Heart left ventricle (tissue), 16 donors: ENCODE results near the gene TSC2. TPM values are rescaled to one million over a fixed set of nuclear protein-coding genes. Genes with fewer than 3 reads are reported as not detected.
"Not testable (repeated sequence)": the region's sequence is repeated elsewhere in the genome, so short reads cannot be mapped to it uniquely, and the experiment has no call there.

Experiments used
- ATAC-seq, 4 donors: fragments of 200-7000 bp; cut with Tn5 transposase; one replicate each; pipeline ENCODE4 v1.9.1; 2020 to 2022; ENCODE audit warnings: moderate library complexity in 4 of 4, mild to moderate bottlenecking in 3 of 4, moderate number of reproducible peaks in 1 of 4
- DNase-seq, 5 donors: peaks; one replicate each; pipeline ENCODE4 v3.0.0-alpha.2; 2020
- H3K27ac ChIP-seq, 12 donors: fragments of 200-600 bp; sonication (generic) in 4 of 12; one replicate each; pipeline versions ENCODE4 v1.5.0 to v1.8.0; 2016 to 2022; ENCODE audit warnings: mild to moderate bottlenecking in 2 of 12
- H3K27me3 ChIP-seq, 9 donors: fragments of 200-600 bp; sonication (generic) in 2 of 9; one replicate each; pipeline versions ENCODE4 v1.5.1 to v1.8.0; 2016 to 2022; ENCODE audit warnings: mild to moderate bottlenecking in 3 of 9
- H3K36me3 ChIP-seq, 9 donors: fragments of 200-600 bp; sonication (generic) in 2 of 9; one replicate each; pipeline versions ENCODE4 v1.5.0 to v1.8.0; 2018 to 2022; ENCODE audit warnings: mild to moderate bottlenecking in 2 of 9
- H3K4me1 ChIP-seq, 12 donors: fragments of 200-600 bp; sonication (generic) in 4 of 12; one replicate each; pipeline versions ENCODE4 v1.5.0 to v1.8.0; 2016 to 2022; ENCODE audit warnings: mild to moderate bottlenecking in 3 of 12
- H3K4me3 ChIP-seq, 12 donors: fragments of 200-600 bp; sonication (generic) in 4 of 12; one replicate each; pipeline versions ENCODE4 v1.5.0 to v1.8.0; 2017 to 2022; ENCODE audit warnings: mild to moderate bottlenecking in 9 of 12, moderate library complexity in 4 of 12
- H3K9me3 ChIP-seq, 12 donors: fragments of 200-600 bp; sonication (generic) in 4 of 12; one replicate each; pipeline versions ENCODE4 v1.5.0 to v1.8.0; 2016 to 2022; ENCODE audit warnings: mild to moderate bottlenecking in 1 of 12
- POLR2A ChIP-seq, 2 donors: fragments of 450-650 bp; IDR thresholded peaks; one replicate each; pipeline ENCODE4 v1.6.1; 2017; ENCODE audit warnings: antibody characterized with exemption in 2 of 2, mild to moderate bottlenecking in 2 of 2, moderate library complexity in 2 of 2
- WGBS, 4 donors: extraction: QIAGEN DNeasy Blood & Tissue Kit in 2 of 4; methylation state at CpG; one replicate each; pipeline versions ENCODE4 v1.1.5 to v1.1.7; 2013 to 2018; 5-methylcytosine and 5-hydroxymethylcytosine counted together
- intact Hi-C, 10 donors: fragments of 100-400 bp; cut with DNase I; formaldehyde crosslinking; loops; one replicate each; pipeline versions ENCODE4 v1.11.1 to v1.14.2; 2022
- polyA plus RNA-seq, 2 donors: library from polyadenylated mRNA; stranded (reverse); fragments of 200-250 nt; gene quantifications; one replicate each; pipeline ENCODE4 v1.2.3, GENCODE V29; 2013
- total RNA-seq, 9 donors: library from RNA; depleted of rRNA in 2 of 9; stranded (reverse); fragments of >200 nt in 2 of 9; fragmentation: NEBNext Ultra II Directional in 3 of 9; extraction: Animal tissue kit (Norgen Biotek cat#: 25700) in 3 of 9; gene quantifications; one replicate each; pipeline versions ENCODE4 v1.1.0 to v1.2.4, GENCODE V29; 2016 to 2023
- TF ChIP-seq, protein P1 (sequence below), 12 donors: fragments of 200-600 bp; sonication (generic) in 4 of 12; IDR thresholded peaks; one replicate each; pipeline versions ENCODE4 v1.5.0 to v1.8.0; 2018 to 2022; ENCODE audit warnings: antibody characterized with exemption in 12 of 12, mild to moderate bottlenecking in 5 of 12
- donor health status: ischemic (EF 13 %, LVEDD 7.1; RV severe dilation, severe dysfunction).
- donor health status: healthy with polysubstance abuse.
- donor health status: DM: no; HTN: yes; CAD: no.
- donor health status: DM: no; HTN: no; CAD: no.
- donor health status: ischemic (EF 25% LVEDD 6.9; RV normal size, moderate dysfunction).
- donor health status: ischemic (EF 25% LVEDD 5.7; RV mildly dilated, moderate dysfunction).
- donor health status: healthy.
- donor health status: DM: yes; HTN: yes; CAD: no.
- donor health status: ischemic (EF 35%, LVEDD 5.7; RV mildly dilated, moderate dysfunction).
- donor health status: nonischemic (EF 11% LVEDD 7.7; RV severe dilation, severe dysfunction).
- donor health status: DM: yes; HTN: yes; CAD: no.
- donor health status: PGD.
- donor health status: ischemic (EF 29% LVEDD 5.4; RV normal size, mild dysfunction).
- donor health status: nonischemic (EF 23%, LVEDD 6.1; RV moderate dilation, normal function).

The TSC2 gene
- total and polyA plus RNA-seq, 11 donors: 33.3 to 94.5 (median 67.7) TPM

DNA sequence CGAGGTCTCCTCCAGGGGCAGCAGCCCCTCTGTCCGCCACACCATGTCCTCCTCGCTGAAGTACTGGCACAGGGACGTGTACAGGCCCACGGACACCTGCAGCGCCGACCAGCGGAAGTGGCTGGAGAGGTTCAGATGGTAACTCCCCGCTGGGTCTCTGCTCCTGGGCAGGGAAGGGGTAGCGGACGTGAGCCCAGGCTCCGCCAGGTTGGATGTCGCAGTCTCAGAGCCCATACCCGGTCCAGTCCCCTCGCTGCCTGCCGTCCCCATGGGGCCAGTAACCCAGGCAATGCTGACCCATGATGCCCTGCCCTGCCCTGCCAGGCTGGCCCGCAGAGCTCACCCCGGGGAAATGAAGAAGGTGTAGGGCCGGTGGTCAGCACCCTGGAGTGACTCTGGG lies 54.7 kb downstream of the TSC2 start:
- peaks cover 0 to 77% (median 74%) of the 10 kb centered on the region in 9 donors for H3K36me3 ChIP-seq
- no peak for TF ChIP-seq POLR2A (IDR thresholded peaks at IDR 0.05)
- TF ChIP-seq, protein P1, sequence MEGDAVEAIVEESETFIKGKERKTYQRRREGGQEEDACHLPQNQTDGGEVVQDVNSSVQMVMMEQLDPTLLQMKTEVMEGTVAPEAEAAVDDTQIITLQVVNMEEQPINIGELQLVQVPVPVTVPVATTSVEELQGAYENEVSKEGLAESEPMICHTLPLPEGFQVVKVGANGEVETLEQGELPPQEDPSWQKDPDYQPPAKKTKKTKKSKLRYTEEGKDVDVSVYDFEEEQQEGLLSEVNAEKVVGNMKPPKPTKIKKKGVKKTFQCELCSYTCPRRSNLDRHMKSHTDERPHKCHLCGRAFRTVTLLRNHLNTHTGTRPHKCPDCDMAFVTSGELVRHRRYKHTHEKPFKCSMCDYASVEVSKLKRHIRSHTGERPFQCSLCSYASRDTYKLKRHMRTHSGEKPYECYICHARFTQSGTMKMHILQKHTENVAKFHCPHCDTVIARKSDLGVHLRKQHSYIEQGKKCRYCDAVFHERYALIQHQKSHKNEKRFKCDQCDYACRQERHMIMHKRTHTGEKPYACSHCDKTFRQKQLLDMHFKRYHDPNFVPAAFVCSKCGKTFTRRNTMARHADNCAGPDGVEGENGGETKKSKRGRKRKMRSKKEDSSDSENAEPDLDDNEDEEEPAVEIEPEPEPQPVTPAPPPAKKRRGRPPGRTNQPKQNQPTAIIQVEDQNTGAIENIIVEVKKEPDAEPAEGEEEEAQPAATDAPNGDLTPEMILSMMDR (IDR thresholded peaks at IDR 0.05): no peak
- no peaks in the 10 kb centered on the region for H3K4me1 ChIP-seq
- WGBS, 4 donors: 92 to 95% (median 95%) methylated on average over 11 to 19 of the region's 19 CpGs
- no peak overlapping the region for H3K27ac ChIP-seq
- H3K27me3 ChIP-seq: no peaks in the 10 kb centered on the region
- ATAC-seq: no peak
- no peaks in the 10 kb centered on the region for H3K9me3 ChIP-seq
- H3K4me3 ChIP-seq: no peak overlapping the region
- DNase-seq: no peak
- intact Hi-C loops: no loop called here

DNA sequence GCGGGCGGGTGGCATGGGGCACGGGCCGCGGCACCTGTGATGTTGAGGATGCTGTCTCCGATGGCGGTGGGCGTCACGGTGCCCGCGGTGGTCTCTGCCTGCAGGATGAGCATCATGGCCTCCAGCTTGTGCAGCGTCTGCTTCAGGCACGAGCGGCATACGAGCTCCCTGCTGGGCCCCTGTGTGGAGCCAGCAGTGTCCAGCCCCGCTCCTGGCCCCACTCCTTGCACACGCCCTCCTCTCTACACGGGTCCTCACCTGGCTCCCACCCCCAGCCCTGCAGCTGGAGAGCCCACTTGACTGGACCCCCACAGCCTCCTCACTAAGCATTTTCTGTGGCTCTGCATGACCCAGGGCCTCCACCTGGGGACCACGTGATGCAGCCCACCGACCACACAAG lies 56.7 kb downstream of the TSC2 start:
- ATAC-seq, H3K9me3 ChIP-seq, H3K4me3 ChIP-seq, DNase-seq, intact Hi-C loops, H3K4me1 ChIP-seq, H3K27ac ChIP-seq, H3K27me3 ChIP-seq: not testable (repeated sequence)
- peaks cover 0 to 82% (median 77%) of the 10 kb centered on the region in 9 donors for H3K36me3 ChIP-seq
- WGBS, 4 donors: 87 to 97% (median 93%) methylated on average over 6 to 18 of the region's 20 CpGs

DNA sequence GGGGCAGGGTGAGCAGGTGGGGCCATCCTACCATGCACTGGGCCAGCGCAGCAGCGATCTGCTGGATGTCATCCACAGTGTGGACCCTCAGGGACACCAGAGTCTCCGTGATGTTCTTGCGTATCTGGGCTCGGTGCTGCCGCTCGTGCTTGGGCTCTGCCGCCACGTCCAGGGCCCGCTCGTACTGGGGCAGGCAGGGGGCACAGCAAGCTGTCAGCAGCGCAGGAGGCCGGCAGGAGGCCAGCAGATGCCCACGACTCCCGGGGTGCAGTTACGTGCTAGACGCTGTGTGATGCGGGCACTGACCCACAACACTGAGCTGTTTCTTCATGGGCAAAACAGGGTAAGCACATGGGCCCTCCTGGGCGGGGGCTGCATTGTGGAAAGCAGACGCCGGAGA lies 57.5 kb downstream of the TSC2 start:
- H3K4me1 ChIP-seq, H3K4me3 ChIP-seq, intact Hi-C loops, DNase-seq, H3K27me3 ChIP-seq, H3K9me3 ChIP-seq, ATAC-seq: not testable (repeated sequence)
- 80 to 98% (median 94%) methylated on average over 1 to 21 of the region's 21 CpGs for WGBS, 4 donors
- peaks cover 0 to 82% (median 73%) of the 10 kb centered on the region in 9 donors for H3K36me3 ChIP-seq
- peak overlapping the region in 1 of 12 donors; percentile 31 for H3K27ac ChIP-seq

DNA sequence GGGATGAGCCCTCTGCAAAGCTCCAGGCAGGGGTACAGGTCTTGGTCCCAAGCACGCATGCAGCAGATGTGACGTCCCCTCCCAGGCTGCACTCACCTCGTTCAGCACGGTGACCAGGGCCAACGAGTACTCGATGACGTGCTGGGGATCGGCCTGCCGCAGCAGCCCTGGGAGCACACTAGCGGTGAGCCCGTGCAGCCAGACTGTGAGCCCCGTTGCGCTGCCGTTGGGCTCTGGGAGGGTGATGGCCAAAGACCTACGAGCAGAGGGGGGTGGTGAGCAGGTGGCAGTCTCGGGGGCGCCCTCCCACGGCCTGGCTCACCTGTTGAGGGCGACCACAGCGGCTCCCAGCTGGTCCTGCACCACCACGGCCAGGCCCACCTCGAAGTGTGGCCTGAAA lies 58.0 kb downstream of the TSC2 start:
- H3K9me3 ChIP-seq, ATAC-seq, H3K4me1 ChIP-seq, H3K4me3 ChIP-seq, H3K27ac ChIP-seq, H3K27me3 ChIP-seq, DNase-seq, intact Hi-C loops: not testable (repeated sequence)
- H3K36me3 ChIP-seq: peaks cover 0 to 82% (median 72%) of the 10 kb centered on the region in 9 donors
- 81 to 86% (median 82%) methylated on average over 4 to 21 of the region's 22 CpGs for WGBS, 4 donors

DNA sequence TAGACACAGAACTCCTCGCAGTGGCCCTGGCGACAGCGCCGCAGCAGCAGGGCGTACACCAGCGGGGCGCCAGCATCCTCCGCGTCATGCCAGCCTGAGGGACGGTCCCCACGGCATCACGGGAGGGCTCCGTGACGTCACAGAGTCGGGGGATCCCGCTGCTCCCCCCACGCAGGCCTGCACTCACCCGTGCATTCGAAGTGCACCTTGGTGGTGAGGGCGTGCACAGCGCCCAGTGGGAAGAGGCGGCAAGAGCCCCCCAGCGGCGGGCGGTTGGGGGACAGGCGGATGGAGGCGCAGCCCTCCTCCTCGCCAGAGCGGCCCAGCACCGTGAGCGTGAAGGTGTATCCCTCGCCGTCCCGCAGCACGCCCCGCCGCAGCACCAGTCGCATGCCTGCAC lies 58.4 kb downstream of the TSC2 start:
- H3K9me3 ChIP-seq, H3K4me1 ChIP-seq, H3K27me3 ChIP-seq, intact Hi-C loops, ATAC-seq, DNase-seq, H3K4me3 ChIP-seq, H3K27ac ChIP-seq: not testable (repeated sequence)
- 95 to 98% (median 95%) methylated on average over 20 to 38 of the region's 38 CpGs; no CpG with 5 or more reads in 1 of the 4 donors for WGBS, 4 donors
- peaks cover 0 to 82% (median 72%) of the 10 kb centered on the region in 9 donors for H3K36me3 ChIP-seq

DNA sequence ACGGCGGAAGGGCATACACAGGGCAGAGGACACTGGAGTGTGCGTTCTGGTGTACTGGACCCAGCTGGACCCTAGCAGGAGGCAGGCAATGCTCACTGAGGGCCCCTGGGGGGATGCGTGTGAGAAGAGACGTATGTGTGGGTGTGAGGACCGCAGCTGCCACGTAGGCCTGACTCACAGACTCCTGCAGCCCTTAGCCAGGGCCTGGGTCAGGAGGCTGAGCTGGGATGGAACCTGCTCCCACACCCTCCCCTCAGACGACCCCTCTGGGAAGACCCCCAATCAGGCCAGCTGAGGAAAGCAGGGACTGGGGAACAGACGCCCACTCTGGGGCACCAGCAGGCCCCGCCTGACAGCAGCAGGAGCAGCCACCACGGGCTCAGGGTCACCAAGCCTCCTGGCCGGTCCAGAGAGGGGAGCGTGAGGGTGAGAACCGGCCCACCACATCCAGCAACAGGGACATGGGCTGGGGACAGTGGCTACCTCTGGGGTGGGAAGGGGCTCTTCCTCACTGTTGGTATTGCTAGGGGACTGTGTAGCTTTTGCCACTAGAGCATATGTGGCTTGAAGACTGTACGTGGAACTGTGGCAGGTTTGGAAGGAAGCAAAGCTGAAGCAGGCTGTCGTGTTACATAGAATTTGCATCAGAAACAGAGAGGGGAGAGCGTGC lies 59.5 kb downstream of the TSC2 start:
- intact Hi-C loops, H3K4me3 ChIP-seq, H3K4me1 ChIP-seq, H3K9me3 ChIP-seq, H3K27me3 ChIP-seq: not testable (repeated sequence)
- peaks cover 0 to 86% (median 70%) of the 10 kb centered on the region in 9 donors for H3K36me3 ChIP-seq
- WGBS, 4 donors: 86 to 94% (median 90%) methylated on average over 6 to 17 of the region's 17 CpGs
- ATAC-seq (peak in 1 of 4 donors; percentile 28), DNase-seq (peak in 1 of 5 donors; percentile 69)
- peak overlapping the region in 1 of 12 donors; percentile 37 for H3K27ac ChIP-seq

DNA sequence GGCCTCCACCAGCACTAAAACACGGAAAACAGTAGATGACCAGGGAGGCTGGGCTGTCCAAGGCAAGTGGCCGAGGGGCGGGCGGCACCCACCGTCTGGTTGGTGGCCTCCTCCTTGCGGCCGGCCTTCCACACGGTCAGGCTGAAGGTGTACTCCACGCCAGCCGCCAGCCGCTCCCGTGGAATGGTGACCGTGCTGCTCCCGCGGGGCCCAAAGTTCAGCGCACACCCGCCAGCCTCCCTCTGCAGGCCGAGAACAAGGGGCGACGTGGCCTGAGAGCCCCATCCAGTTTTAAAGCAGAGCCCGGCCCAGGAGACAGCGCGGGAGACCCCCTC lies 60.0 kb downstream of the TSC2 start:
- ATAC-seq: peak in 3 of 4 donors; percentile 3 to 15 (median 8)
- 90 to 94% (median 93%) methylated on average over 11 to 23 of the region's 23 CpGs for WGBS, 4 donors
- H3K4me3 ChIP-seq, H3K4me1 ChIP-seq, DNase-seq, H3K27me3 ChIP-seq, intact Hi-C loops, H3K9me3 ChIP-seq: not testable (repeated sequence)
- Histone ChIP-seq H3K36me3 (peaks cover 0 to 86% (median 70%) of the 10 kb centered on the region in 9 donors), H3K27ac (peak overlapping the region in 1 of 12 donors; percentile 37)

DNA sequence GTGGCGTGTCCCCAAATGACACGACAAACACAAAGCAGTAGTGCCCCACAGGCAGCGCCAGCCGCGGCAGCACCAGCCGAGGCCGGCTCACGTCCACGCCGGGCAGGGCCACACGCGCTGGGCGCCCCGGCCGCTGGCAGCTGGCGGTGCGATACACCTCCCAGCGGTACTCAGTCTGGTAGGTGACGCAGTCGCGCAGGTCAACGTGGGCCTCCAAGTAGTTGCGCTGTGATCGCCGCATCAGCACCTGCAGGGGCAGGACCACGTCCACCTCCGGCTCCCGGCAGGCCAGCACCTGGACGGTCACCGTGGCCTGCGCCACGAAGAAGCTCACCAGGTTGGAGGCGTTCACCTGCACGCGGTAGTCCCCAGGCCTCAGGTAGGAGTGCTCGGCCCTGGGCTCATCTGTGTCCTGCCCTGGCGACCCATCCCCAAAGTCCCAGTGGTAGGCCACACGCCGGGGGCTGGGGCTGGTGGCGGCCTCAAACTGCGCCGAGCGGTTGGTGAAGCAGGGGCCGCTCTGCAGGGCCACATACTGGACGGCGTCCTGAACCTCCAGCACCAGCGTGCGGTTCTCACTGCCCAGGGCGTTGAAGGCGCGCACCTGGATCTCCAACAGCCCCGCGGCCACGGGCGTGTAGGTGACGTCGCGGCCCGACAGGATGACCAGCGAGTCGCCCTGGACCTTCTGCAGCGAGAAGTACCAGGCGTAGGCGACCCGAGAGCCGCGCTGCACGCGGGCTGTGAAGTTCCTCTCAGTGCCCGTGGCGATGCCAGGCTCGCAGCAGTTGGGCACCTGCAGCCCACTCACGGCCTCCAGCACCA lies 60.9 kb downstream of the TSC2 start:
- H3K4me1 ChIP-seq, DNase-seq, H3K9me3 ChIP-seq, H3K27ac ChIP-seq, H3K4me3 ChIP-seq, H3K27me3 ChIP-seq, intact Hi-C loops: not testable (repeated sequence)
- peak in 3 of 4 donors; percentile 14 to 28 (median 27) for ATAC-seq
- 97 to 98% (median 97%) methylated on average over 18 to 73 of the region's 73 CpGs for WGBS, 4 donors
- H3K36me3 ChIP-seq: peaks cover 0 to 83% (median 66%) of the 10 kb centered on the region in 9 donors

DNA sequence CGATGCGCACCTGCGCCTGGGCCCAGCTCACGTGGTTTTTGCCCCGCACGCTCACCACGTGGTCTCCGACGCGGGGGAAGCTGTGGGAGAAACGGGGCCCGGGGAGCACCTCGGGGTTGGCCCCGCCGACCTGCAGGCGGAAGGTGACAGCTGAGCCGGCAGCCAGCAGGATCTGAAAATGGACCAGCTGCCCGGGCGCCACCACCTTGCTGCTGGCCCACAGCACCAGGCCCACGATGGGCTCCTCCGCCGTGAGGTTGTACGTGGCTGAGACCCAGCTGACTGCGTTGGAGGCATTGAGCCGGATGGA lies 61.4 kb downstream of the TSC2 start:
- H3K9me3 ChIP-seq, DNase-seq, intact Hi-C loops, H3K27ac ChIP-seq, H3K4me1 ChIP-seq, H3K27me3 ChIP-seq, H3K4me3 ChIP-seq: not testable (repeated sequence)
- ATAC-seq: peak in 1 of 4 donors; percentile 5
- 94 to 98% (median 96%) methylated on average over 16 to 25 of the region's 25 CpGs for WGBS, 4 donors
- peaks cover 0 to 89% (median 71%) of the 10 kb centered on the region in 9 donors for H3K36me3 ChIP-seq

DNA sequence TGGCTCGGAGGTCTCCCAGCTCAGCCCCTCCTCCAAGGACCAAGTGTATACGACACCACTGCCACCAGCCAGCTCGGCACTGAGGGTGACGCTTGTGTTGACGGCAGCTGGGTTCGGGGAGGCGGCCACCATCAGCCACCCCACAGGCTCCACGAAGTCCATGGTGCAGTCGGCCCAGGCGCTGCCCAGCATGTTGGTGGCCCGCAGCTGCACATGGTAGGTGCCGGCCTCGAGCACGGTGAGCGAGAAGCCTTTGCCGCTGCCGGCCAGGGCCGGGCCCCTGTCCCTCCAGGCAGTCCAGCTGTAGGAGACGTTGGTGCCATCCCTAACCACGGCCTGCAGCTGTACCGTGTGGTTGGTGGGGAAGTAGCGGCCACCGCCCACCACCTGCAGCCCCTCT lies 62.1 kb downstream of the TSC2 start:
- DNase-seq, H3K27ac ChIP-seq, H3K4me3 ChIP-seq, H3K9me3 ChIP-seq, H3K4me1 ChIP-seq, intact Hi-C loops, H3K27me3 ChIP-seq: not testable (repeated sequence)
- WGBS, 4 donors: 90 to 93% (median 91%) methylated on average over 4 to 23 of the region's 23 CpGs
- peak; percentile 8 to 25 (median 10) for ATAC-seq
- peaks cover 0 to 92% (median 74%) of the 10 kb centered on the region in 9 donors for H3K36me3 ChIP-seq
